PC-3 (cell line): ENCODE results near the gene TMC7. TPM values are rescaled to one million over a fixed set of nuclear protein-coding genes. Genes with fewer than 3 reads are reported as not detected.

Experiments
- ATAC-seq: fragments of 200-7000 bp; cut with Tn5 transposase; 2 replicates; pipeline ENCODE4 v1.9.1; 2020; ENCODE audit warnings: mild to moderate bottlenecking, moderate library complexity
- BruUV-seq: library from RNA; stranded (reverse); fragments of 400-500 nt; replicated peaks from 2 replicates; lab custom pipeline; 2021; lab: Mats Ljungman, UMichigan
- CTCF ChIA-PET: fragments of 300-600 bp; sonication (Branson Sonifier 250); formaldehyde crosslinking; loops from one replicate; lab custom pipeline; 2022; ENCODE audit warnings: antibody characterized with exemption; lab: Charles Lee
- POLR2A ChIA-PET: fragments of 300-600 bp; sonication (Branson Sonifier 250); formaldehyde crosslinking; loops from one replicate; lab custom pipeline; 2022; ENCODE audit warnings: antibody characterized with exemption; ENCODE audit not compliant: unreplicated experiment; lab: Charles Lee
- DNase-seq: peaks from one replicate; pipeline ENCODE4 v3.0.0-alpha.2; 2015
- H2AFZ ChIP-seq: fragments of 300-600 bp; sonication (generic); 2 replicates; pipeline ENCODE4 v1.6.0; 2016; ENCODE audit warnings: antibody characterized with exemption, low read length
- H3F3A ChIP-seq: fragments of 300-600 bp; sonication (generic); one replicate; pipeline ENCODE4 v1.6.0; 2017; ENCODE audit warnings: antibody characterized with exemption, low read length, control low read depth, mild to moderate bottlenecking; ENCODE audit not compliant: unreplicated experiment
- H3K27ac ChIP-seq: fragments of 300-600 bp; sonication (generic); 2 replicates; pipeline ENCODE4 v1.5.1; 2016; ENCODE audit warnings: mild to moderate bottlenecking, low read length
- H3K27me3 ChIP-seq: fragments of 300-600 bp; sonication (generic); 2 replicates; pipeline ENCODE4 v1.6.1; 2016; ENCODE audit warnings: low read length, mixed read lengths
- H3K36me3 ChIP-seq: fragments of 300-600 bp; sonication (generic); 2 replicates; pipeline ENCODE4 v1.6.1; 2016; ENCODE audit warnings: low read depth, mixed run types, low read length, mixed read lengths
- H3K4me1 ChIP-seq: fragments of 300-600 bp; sonication (generic); 2 replicates; pipeline ENCODE4 v1.5.1; 2016; ENCODE audit warnings: low read length; ENCODE audit not compliant: insufficient read depth
- H3K4me2 ChIP-seq: fragments of 300-600 bp; sonication (generic); 2 replicates; pipeline ENCODE4 v1.6.0; 2016; ENCODE audit warnings: low read length
- H3K4me3 ChIP-seq: fragments of 300-600 bp; sonication (generic); 2 replicates; pipeline ENCODE4 v1.5.1; 2016; ENCODE audit warnings: mild to moderate bottlenecking, low read length, mixed read lengths
- H3K79me2 ChIP-seq: fragments of 300-600 bp; sonication (generic); 2 replicates; pipeline ENCODE4 v1.6.1; 2017; ENCODE audit warnings: low read length, mixed read lengths
- H3K9ac ChIP-seq: fragments of 300-600 bp; sonication (generic); 2 replicates; pipeline ENCODE4 v1.6.0; 2016; ENCODE audit warnings: mild to moderate bottlenecking, low read length
- H3K9me2 ChIP-seq: fragments of 300-600 bp; sonication (generic); replicated peaks from 2 replicates; pipeline ENCODE4 v1.6.1; 2016; ENCODE audit warnings: mixed run types, low read length, mixed read lengths
- H3K9me3 ChIP-seq: fragments of 300-600 bp; sonication (generic); 2 replicates; pipeline ENCODE4 v1.6.1; 2016; ENCODE audit warnings: low read length, mixed read lengths
- H4K20me1 ChIP-seq: fragments of 300-600 bp; sonication (generic); 2 replicates; pipeline ENCODE4 v1.6.1; 2016; ENCODE audit warnings: low read length, mixed read lengths
- EZH2 ChIP-seq: fragments of 300-600 bp; sonication (generic); IDR thresholded peaks from one replicate; pipeline ENCODE4 v1.6.1; 2017; ENCODE audit warnings: antibody characterized with exemption, mild to moderate bottlenecking, low read length; ENCODE audit not compliant: unreplicated experiment
- EZH2phosphoT487 ChIP-seq: fragments of 300-600 bp; sonication (generic); IDR thresholded peaks from 2 replicates; pipeline ENCODE4 v1.6.1; 2018; ENCODE audit warnings: mild to moderate bottlenecking, antibody characterized with exemption, low read length, borderline replicate concordance
- intact Hi-C: fragments of 100-400 bp; cut with micrococcal nuclease; formaldehyde crosslinking; loops from 2 replicates; pipeline ENCODE4 v1.9.0; 2023
- total RNA-seq: library from RNA; depleted of rRNA; stranded (reverse); fragments of >200 nt; gene quantifications from 2 replicates; pipeline ENCODE4 v1.2.3, GENCODE V29; 2014
- TF ChIP-seq, protein P1 (sequence below): fragments of 300-600 bp; sonication (generic); conservative IDR thresholded peaks from 2 replicates; pipeline ENCODE4 v1.5.1; 2017; ENCODE audit warnings: antibody characterized with exemption, low read depth, mild to moderate bottlenecking, low read length

TMC7 gene
- total RNA-seq, 1 experiment from 2014 or later = 5.3 TPM

- Histone ChIP-seq H4K20me1 (no peaks in the 10 kb centered on the region), H2AFZ (no peak overlapping the region), H3K4me3 (no peak overlapping the region), H3K36me3 (no peaks in the 10 kb centered on the region), H3K27me3 (no peaks in the 10 kb centered on the region), H3K4me1 (no peaks in the 10 kb centered on the region), H3K4me2 (no peak overlapping the region), H3K79me2 (no peaks in the 10 kb centered on the region), H3K9ac (no peak overlapping the region), H3K27ac (no peak overlapping the region), H3F3A (no peaks in the 10 kb centered on the region), H3K9me2 (no peaks in the 10 kb centered on the region), H3K9me3 (no peaks in the 10 kb centered on the region)
- ATAC-seq (peak; percentile 39), DNase-seq (peak; percentile 35)
- no peak for TF ChIP-seq EZH2phosphoT487
- TF ChIP-seq EZH2 = no peak
- TF ChIP-seq, protein P1, sequence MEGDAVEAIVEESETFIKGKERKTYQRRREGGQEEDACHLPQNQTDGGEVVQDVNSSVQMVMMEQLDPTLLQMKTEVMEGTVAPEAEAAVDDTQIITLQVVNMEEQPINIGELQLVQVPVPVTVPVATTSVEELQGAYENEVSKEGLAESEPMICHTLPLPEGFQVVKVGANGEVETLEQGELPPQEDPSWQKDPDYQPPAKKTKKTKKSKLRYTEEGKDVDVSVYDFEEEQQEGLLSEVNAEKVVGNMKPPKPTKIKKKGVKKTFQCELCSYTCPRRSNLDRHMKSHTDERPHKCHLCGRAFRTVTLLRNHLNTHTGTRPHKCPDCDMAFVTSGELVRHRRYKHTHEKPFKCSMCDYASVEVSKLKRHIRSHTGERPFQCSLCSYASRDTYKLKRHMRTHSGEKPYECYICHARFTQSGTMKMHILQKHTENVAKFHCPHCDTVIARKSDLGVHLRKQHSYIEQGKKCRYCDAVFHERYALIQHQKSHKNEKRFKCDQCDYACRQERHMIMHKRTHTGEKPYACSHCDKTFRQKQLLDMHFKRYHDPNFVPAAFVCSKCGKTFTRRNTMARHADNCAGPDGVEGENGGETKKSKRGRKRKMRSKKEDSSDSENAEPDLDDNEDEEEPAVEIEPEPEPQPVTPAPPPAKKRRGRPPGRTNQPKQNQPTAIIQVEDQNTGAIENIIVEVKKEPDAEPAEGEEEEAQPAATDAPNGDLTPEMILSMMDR = no peak
- BruUV-seq = no TSS peak
- intact Hi-C loops = loop anchor here (1.0 to 10.0 kb wide), 3 partner anchors 30 to 165 kb away; partner anchors contain the start of gene ARL6IP1
- ChIA-PET POLR2A (no interaction called here), CTCF (no interaction called here)
Measured at GRCh38 chr16:18969855-18970240, 13.9 kb upstream of the TMC7 start.

DNA sequence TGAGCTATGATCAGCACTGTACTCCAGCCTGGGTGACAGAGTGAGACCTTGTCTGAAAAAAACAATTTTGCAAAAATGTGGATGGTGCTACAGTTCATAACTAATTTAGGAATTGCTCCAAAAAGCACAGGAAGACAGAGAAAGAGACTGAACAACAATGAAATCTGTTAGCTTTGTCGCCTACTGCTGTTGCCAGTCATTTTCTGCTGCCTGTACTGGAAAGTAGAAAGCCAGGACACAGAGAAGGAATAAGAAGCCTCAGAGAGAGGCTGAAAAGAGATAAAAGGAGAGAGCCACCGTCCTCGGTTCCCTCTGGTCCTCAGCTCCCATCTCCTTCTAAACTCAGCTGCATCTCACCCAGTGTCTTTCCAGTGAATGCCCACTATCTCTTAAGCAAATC, 8.6 kb upstream of the TMC7 start:
- Histone ChIP-seq H3K9me3 (no peaks in the 10 kb centered on the region), H2AFZ (no peak overlapping the region), H3K4me1 (peaks cover 4% of the 10 kb centered on the region), H3F3A (no peaks in the 10 kb centered on the region), H3K4me3 (no peak overlapping the region), H3K27ac (no peak overlapping the region), H4K20me1 (no peaks in the 10 kb centered on the region), H3K27me3 (no peaks in the 10 kb centered on the region), H3K9ac (no peak overlapping the region), H3K9me2 (no peaks in the 10 kb centered on the region), H3K4me2 (no peak overlapping the region), H3K36me3 (no peaks in the 10 kb centered on the region), H3K79me2 (no peaks in the 10 kb centered on the region)
- ATAC-seq (no peak), DNase-seq (no peak)
- ChIA-PET POLR2A (no interaction called here), CTCF (no interaction called here)
- TF ChIP-seq, protein P1 = no peak
- intact Hi-C loops = no loop called here
- no TSS peak for BruUV-seq

DNA sequence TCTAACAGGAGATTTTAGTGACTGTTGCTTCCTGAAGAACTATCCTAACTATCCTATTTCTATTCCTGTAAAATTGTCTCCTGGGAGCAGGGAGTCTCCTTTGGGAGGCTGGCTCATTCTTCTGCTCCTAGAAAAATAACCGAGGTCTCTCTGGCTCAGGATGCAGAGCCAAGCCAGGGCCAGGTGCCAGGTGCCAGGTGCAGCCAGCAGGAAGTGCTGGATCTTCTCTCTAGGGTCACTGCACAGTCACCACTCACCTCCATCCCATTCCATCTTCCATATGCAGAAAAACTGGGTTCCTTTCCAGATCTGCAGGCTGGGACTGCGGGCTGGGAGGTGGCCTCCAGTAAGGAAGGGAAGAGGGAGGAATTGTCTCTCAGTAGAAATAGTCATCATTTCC, 3.8 kb upstream of the TMC7 start:
- no peaks in the 10 kb centered on the region for H3K27me3 ChIP-seq
- no peak overlapping the region for H3K9ac ChIP-seq
- no TSS peak for BruUV-seq
- H3K9me2 ChIP-seq = no peaks in the 10 kb centered on the region
- no peak overlapping the region for H3K4me2 ChIP-seq
- POLR2A ChIA-PET = no interaction called here
- peak overlapping the region; percentile 55; the same call in 1 of the 2 replicates for H2AFZ ChIP-seq
- CTCF ChIA-PET = no interaction called here
- H3K79me2 ChIP-seq = peaks cover 10% of the 10 kb centered on the region
- no peak overlapping the region for H3K4me3 ChIP-seq
- H3F3A ChIP-seq = no peaks in the 10 kb centered on the region
- intact Hi-C loops = no loop called here
- ATAC-seq (no peak), DNase-seq (peak; percentile 19)
- H4K20me1 ChIP-seq = no peaks in the 10 kb centered on the region
- H3K4me1 ChIP-seq = peaks cover 12% of the 10 kb centered on the region
- no peaks in the 10 kb centered on the region for H3K9me3 ChIP-seq
- TF ChIP-seq, protein P1 = no peak
- no peak for TF ChIP-seq EZH2
- no peak for TF ChIP-seq EZH2phosphoT487
- H3K27ac ChIP-seq = 0 out of 2 replicates have a peak overlapping the region, but pooled peaks have one; percentile 9
- no peaks in the 10 kb centered on the region for H3K36me3 ChIP-seq
